ENCODE results near the gene PLXNB2.
"Not testable (repeated sequence)": the region's sequence is repeated elsewhere in the genome, so short reads cannot be mapped to it uniquely, and the experiment has no call there.

Gene PLXNB2, protein sequence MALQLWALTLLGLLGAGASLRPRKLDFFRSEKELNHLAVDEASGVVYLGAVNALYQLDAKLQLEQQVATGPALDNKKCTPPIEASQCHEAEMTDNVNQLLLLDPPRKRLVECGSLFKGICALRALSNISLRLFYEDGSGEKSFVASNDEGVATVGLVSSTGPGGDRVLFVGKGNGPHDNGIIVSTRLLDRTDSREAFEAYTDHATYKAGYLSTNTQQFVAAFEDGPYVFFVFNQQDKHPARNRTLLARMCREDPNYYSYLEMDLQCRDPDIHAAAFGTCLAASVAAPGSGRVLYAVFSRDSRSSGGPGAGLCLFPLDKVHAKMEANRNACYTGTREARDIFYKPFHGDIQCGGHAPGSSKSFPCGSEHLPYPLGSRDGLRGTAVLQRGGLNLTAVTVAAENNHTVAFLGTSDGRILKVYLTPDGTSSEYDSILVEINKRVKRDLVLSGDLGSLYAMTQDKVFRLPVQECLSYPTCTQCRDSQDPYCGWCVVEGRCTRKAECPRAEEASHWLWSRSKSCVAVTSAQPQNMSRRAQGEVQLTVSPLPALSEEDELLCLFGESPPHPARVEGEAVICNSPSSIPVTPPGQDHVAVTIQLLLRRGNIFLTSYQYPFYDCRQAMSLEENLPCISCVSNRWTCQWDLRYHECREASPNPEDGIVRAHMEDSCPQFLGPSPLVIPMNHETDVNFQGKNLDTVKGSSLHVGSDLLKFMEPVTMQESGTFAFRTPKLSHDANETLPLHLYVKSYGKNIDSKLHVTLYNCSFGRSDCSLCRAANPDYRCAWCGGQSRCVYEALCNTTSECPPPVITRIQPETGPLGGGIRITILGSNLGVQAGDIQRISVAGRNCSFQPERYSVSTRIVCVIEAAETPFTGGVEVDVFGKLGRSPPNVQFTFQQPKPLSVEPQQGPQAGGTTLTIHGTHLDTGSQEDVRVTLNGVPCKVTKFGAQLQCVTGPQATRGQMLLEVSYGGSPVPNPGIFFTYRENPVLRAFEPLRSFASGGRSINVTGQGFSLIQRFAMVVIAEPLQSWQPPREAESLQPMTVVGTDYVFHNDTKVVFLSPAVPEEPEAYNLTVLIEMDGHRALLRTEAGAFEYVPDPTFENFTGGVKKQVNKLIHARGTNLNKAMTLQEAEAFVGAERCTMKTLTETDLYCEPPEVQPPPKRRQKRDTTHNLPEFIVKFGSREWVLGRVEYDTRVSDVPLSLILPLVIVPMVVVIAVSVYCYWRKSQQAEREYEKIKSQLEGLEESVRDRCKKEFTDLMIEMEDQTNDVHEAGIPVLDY (N-terminal part only)

DNA sequence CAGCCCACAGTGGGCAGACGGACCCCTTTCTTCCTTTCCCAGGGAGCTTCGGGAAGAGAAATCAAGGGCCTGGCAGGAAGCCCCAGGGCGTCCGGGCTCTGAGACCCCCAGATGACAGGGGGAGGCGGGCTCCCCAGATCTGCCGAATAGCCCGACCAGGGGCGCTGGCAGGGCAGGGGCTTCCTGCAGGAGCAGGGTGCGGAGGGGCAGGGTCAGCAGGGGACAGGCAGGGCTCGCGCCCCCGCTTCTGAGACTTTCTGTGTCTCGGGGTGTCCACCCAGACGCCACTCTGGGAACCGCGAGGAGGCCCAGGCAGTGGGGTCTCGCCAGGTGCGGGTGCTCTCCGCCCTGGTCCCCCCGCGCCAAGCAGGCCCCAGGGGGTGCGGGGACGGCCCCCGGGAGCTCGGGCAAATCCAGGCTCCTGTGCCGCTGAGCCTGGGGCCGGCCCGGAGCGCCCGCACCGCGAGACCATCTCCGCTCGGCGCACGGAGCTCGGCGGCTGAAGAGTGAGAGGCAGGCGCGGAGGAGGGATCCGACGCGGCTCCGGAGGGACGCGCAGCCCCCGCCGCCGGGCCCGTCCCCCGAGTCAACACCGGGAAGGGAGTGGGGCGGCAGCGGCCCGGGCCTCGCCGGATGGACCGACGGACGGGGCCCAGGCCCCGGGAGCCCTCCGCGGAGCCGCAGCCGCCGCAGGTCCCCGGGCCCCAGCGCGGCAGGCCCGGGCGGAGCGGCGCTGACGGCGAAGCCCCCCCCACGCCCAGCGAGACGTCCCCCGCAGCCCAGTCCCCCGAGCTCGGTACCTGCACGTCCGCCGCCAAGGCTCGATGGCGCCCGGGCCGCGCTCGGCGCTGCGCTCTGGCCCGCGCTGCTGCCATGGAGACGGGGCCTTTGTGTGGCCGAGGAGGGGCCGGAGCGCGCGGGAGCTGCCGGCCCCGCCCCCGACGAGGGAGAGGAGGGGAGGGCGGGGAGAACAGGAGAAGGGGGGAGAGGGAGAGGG lies at the start of gene PLXNB2:
PLXNB2 (minus strand) TSS at position 894 of the 997 bp plus-strand sequence. CDS start 17,062 bp downstream, outside the sequence.
- peak; percentile 77 to 78 for DNase-seq

DNA sequence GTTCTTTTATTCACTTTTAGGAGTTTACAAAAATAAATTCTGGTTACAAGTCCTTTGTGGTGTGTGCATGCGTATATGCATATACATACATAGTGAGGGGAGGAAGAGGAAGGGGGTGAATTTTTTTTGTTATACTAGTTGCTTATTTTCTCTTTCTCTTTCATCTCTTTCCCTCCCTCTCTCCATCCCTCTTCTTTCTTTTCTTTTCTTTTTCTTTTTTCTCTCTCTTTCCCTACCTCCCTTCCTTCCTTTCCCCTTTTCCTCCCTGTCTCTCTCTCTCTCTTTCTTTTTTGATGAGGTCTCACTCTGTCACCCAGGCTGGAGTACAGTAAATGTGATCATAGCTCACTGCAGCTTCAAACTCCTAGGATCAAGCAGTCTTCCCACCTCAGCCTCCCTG lies 49.8 kb upstream of the PLXNB2 start:
- no peak for DNase-seq

DNA sequence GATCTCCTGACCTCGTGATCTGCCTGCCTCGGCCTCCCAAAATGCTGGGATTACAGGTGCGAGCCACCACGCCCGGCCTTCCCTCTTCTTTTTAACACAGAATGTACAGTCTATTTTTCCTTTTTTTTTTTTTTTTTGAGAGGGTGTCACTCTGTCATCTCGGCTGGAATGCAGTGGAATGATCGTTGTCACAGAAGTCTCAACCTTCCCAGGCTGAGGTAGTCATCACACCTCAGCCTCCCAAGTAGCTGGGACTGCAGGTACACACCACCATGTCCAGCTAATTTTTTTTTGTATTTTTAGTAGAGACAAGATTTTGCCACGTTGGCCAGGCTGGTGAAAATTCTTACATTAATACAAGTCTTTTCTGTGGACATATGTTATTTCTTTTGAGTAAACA lies 48.7 kb upstream of the PLXNB2 start:
- DNase-seq = no peak

DNA sequence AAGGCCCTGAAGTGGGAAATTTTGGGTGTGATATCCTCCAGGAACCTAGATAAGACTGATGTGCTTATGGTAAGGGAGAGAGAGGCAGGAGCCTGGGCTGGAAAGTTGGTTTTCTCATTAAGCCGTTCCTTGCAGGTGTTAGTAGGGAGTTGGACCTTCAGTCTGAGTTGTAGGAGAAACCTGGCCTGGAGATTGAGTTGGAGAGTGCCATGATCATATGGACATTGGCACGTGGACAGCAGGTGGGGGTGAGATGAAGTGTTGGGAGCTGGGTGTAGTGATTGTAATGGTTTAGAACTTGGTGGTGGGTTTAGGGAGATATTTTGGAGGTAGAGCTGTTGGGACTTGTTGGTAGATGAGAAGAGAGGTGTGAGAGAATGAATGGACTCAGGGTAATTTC lies 40.6 kb upstream of the PLXNB2 start:
- DNase-seq = no peak

DNA sequence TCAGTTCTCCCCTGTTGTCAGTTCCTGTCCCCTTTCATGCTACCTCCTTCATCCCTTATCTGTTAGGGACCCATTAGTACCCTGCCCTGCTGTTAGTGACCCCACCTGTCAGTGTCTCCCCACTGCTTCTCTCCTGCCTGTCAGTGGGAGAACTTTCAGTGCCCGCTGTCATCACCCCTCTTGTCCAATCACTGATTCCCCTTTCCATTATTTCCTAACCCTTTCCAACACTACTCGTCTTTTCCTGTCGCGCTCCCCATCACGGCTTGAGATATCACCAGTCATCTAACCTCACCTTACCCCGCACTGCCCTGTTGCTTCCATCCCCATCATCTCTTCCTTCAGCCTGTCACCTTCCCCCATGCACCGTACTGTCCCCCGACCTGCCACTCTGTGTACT lies 39.7 kb upstream of the PLXNB2 start:
- no peak for DNase-seq

DNA sequence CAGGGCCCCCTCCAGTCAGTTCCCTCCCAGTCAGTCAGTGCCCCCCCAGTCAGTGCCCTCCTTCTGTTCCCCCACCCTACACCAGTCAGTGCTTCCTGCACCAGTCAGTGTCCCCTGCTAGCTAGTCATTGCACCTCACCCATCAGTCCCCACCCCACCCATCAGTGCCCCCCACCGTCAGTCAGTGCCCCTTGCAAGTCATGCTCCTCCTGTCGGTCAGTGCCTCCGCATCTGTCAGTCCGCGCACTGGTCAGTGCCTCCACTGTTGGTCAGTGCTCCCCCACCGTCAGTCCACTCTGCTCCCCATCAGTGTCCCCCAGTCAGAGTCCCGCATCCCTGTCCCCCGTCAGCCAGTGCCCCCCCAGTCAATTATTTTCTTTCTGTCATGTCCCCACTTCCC lies 39.0 kb upstream of the PLXNB2 start:
- DNase-seq = no peak

DNA sequence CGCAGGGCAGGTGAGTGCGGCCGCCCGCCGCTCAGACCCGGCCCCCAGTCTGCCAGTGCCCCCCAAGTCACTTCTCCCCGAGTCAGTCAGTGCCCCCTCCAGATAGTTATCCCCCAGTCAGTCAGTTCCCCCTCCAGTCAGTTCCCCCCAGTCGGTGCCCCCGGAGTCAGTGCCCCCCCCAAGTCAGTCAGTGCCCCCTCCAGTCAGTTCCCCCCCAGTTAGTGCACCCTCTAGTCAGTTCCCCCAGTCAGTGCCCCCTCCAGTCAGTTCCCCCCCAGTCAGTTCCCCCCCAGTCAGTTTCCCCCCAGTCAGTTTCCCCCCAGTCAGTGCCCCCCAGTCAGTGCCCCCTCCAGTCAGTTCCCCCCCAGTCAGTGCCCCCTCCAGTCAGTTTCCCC lies 36.1 kb upstream of the PLXNB2 start:
- no peak for DNase-seq

DNA sequence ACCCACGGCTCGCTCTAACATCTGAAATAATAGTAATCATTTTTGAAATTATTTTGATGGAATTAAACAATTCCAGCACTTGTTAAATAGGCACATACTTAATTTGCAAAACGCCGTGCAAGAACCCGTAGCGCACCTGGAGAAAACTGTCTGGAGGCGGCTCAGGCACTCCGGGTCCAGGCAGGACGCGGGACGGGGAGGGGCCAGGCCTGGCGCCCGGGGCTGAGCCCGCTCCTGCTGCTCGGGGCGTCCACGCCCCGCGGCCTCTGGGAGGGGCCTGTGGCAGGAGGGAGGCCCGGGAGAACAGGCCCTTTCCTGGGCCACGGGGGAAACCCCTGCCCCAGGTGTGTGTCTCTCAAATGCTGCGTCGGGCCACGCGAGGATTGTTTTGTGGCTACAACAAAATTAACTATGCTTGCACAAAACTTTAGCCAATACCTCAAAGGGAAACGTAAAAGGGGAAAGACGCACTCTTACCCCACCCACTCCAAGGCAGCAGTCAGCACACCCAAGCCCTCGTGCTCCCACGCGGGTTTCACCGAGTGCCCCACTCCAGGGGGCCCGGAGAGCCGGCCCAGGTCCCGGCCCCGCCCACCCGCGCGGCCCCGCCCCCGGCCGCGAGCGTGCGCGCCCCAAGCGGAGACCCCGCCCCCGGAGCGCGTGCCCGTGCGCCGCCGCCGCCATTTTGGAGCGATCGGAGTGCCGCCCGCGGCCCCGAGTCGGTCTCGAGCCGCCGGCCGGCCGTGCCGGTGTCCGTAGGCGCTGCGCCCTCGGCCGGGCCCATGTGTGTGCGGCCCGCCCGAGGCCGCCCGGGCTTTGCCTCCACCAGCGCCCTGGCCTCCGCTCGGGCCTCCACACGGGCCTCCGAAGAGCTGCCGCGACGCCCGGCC lies 35.5 kb upstream of the PLXNB2 start, which contains the start of gene PPP6R2:
PPP6R2 (plus strand) TSS at position 677 of the 890 bp plus-strand sequence. CDS start 50,582 bp downstream, outside the sequence.
- peak; percentile 27 to 75 for DNase-seq

DNA sequence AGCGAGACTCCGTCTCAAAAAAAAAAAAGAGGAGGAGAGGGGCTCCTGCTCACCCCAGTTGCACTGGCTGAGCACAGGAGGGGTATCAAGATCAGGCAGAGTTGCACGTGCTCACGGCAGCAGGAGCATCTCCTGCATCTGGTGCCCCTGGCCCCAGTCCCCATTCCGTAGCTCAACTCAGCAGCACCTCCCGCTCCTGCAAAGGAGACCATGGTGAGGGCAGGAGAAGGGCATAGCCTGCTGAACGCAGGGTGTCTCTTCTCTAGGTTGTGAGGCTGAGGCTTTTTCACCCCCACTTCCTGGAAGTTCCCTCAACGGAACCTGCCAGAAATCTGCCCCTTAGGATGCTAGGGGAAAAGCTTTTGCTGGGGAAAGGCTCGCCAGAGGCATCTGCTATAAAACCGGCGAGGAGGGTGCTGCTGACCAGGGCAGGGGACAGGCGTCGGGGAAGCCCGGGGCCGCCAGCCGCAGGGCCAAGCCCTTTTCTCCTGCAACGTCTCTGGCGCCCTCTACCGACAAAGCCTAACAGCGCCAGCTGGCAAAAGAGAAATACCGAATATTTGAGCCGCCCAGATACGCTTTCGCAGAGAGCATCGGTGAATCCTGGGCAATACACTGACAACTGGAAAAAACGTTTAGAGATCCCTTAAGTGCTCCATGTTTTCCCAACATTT lies 34.7 kb upstream of the PLXNB2 start:
- peak; percentile 80 to 82 for DNase-seq

DNA sequence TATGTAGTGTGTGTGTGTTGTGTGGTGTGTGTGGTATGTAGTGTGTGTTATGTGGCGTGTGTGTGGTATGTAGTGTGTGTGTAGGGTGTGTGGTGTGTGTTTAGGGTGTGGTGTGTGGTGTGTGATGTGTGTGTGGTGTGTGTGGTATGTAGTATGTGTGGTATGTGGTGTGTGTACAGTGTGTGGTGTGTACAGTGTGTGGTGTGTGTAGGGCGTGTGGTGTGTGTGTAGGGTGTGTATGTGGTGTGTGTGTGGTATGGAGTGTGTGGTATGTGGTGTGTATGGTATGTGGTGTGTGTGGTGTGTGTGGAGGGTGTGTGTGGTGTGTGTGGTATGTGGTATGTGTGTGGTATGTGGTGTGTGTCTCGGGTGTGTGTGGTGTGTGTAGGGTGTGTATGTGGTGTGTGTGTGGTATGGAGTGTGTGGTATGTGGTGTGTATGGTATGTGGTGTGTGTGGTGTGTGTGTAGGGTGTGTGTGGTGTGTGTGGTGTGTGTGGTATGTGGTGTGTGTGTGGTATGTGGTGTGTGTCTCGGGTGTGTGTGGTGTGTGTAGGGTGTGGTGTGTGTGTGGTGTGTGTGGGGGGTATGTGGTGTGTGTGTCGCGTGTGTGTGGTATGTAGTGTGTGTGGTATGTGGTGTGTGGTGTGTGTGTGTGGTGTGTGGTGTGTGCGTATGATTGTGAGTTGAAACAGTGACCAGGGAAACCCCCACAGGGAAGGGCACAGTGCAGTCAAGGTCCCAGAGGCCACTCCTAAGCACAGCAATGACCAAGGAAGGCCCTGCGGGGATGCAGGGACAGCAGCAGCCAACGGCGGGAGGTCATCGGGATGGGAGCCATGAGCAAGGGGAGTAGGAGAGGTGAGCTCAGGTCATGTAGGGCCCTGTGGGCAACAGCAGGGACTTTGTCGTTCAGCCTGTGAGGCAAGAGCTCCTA lies 32.8 kb upstream of the PLXNB2 start:
- no peak for DNase-seq

DNA sequence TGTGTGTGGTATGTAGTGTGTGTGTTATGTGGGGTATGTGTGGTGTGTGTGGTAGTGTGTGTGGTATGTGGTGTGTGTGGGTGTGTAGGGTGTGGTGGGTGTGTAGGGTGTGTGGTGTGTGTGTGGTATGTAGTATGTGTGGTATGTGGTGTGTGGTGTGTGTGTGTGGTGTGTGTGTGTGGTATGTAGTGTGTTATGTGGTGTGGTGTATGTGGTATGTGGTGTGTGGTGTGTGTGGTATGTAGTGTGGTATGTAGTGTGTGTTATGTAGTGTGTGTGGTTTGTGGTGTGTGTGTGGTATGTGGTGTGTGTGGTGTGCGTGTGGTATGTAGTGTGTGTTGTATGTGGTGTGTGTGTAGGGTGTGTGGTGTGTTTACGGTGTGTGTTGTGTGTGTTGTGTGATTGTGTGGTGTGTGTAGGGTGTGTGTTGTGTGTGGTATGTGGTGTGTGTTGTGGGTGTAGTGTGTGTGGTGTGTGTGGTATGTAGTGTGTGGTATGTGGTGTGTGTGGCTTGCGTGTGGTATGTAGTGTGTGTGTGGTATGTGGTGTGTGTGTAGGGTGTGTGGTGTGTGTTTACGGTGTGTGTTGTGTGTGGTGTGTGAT lies 31.5 kb upstream of the PLXNB2 start:
- no peak for DNase-seq

DNA sequence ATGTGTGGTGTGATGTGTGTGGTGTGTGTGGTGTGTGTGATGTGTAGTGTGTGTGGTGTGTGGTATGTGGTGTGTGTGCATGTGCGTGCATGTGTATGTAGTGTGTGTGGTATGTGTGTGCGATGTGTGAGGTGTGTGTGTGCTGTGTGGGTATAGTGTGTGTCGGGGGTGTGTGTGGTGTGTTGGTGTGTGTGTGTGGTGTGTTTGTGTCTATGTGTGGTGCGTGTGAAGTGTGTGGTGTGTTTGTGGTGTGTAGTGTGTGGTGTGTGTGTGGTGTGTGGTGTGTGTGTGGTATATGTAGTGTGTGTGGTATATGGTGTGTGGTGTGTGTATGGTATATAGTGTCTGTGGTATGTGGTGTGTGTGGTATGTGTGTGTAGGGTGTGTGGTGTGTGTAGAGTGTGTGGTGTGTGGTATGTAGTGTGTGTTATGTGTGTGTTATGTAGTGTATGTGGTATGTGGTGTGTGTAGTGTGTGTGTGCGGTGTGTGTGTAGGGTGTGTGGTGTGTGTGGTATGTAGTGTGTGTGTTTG lies 30.7 kb upstream of the PLXNB2 start:
- DNase-seq = no peak

DNA sequence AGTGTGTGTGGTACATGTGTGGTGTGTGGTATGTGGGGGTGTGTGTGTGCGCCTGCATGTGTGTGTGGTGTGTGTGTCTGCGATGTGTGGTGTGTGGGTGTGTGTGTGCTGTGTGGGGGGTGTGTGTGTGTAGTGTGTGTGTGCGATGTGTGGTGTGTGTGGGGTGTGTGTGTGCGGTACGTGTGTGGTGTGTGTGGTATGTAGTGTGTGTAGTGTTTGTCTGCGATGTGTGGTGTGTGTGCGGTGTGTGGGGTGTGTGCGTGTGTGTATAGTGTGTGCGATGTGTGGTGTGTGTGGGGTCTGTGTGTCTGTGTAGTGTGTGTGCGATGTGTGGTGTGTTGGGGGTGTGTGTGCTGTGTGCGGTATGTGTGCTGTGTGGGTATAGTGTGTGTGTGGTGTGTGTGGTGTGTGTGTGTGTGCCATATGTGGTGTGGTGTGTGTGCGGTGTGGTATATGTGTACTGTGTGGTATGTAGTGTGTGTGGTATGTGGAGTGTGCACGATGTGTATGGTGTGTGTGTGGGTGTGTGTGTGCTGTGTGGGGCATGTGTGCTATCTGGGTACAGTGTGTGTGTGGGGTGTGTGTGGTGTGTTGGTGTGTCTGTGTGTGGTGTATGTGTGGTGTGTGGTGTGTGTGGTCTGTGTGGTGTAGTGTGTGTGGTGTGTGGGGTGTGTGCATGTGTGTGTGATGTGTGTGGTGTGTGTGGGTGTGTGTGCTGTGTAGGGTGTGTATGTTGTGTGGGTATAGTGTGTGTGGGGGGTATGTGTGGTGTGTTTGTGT lies 30.0 kb upstream of the PLXNB2 start:
- DNase-seq = no peak

DNA sequence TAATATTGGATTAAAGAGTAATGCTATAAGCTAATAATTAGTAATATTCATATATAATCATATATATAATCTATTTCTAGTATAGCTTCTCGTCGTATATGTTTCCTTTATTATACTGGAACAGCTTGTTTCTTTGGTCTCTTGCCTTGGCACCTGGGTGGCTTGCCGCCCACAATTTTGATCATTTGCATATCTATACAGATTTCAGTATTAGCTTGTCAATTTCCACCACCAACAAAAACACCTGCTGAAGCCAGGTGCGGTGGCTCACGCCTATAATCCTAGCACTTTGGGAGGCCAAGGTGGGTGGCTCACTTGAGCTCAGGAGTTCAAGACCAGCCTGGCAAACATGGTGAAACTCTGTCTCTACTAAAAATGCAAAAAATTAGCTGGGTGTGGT lies 27.0 kb upstream of the PLXNB2 start:
- DNase-seq = not testable (repeated sequence)

DNA sequence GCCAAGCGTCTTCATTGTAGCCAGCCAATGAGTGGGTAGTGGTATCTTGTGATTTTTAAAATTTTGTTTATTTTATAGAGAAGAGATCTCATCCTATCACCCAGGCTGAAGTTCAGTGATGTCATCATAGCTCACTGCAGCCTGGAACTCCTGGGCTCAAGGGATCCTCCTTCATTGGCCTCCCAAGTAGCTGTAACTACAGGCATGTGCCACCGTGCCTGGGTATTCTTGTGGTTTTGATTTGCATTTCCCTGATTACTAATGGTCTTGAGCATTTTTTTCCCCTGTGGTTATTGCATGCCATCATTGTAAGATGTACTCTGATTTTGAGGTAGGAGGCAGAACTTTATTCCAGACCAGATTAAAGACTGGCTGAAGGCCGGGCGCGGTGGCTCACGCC lies 21.8 kb upstream of the PLXNB2 start:
- no peak for DNase-seq

DNA sequence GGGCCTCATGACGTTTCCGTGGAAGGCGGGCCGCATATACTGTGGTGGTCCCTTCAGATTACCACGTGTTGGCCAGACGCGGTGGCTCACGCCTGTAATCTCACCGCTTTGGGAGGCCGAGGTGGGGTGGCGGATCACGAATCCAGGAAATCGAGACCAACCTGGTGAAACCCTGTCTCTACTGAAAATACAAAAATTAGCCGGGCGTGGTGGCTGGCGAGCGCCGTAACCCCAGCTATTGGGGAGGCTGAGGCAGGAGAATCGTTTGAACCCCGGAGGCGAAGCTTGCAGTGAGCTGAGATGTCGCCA lies 20.2 kb upstream of the PLXNB2 start:
- no peak for DNase-seq

DNA sequence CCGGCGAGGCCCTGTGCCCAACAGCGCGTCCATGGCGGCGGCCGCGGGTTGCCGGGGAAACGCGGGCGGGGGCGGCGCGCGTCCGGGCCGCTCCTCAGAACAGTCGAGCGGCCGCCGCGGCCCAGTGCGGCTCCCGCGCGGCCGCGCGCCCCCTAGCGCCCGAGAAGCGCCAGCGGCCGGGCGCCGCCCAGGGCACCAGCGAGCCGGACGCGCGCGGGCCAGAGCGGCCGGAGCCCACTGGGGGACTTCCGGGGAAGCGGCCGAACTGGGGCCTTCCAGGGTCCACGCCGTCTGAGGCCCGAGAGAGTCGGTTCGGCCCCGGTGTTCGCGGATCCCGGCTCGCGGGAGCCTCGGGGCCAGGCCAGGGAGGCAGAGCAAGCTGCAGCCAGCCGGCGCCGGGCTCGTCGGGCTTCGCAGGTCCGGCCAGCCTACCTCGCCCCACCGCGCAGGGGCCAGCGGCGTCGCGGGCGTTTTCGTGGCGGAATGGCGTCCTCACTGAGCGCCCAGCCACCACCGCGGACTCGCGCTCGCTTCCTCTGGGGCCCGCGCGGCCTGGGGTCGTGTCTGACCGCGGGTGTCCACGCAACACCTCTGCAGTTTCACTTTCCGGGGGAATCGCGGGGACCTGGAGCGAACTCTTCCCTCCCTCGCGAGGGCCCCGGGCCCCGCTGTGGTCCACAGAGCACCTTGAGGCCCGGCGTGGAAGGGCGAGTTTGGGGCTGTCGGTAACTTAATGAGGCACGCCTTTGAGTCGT lies 19.7 kb upstream of the PLXNB2 start, which contains the start of gene DENND6B:
DENND6B (minus strand) TSS at position 57 of the 755 bp plus-strand sequence; CDS start at position 33, 24 bp downstream.
- peak; percentile 74 to 88 for DNase-seq
